ENCODE results near the gene CSMD2. TPM values are rescaled to one million over a fixed set of nuclear protein-coding genes. Genes with fewer than 3 reads are reported as not detected.

Gene CSMD2
- 6.9 and 7.6 TPM in 2 replicates for total RNA-seq
- polyA plus RNA-seq: 2.2 and 5.7 TPM in 2 replicates
- 3.1 and 6.2 TPM in 2 replicates for polyA plus RNA-seq (2012)
- 8.6 and 12.3 TPM in 2 replicates for polyA minus RNA-seq (ENCODE audit: low replicate concordance)

DNA sequence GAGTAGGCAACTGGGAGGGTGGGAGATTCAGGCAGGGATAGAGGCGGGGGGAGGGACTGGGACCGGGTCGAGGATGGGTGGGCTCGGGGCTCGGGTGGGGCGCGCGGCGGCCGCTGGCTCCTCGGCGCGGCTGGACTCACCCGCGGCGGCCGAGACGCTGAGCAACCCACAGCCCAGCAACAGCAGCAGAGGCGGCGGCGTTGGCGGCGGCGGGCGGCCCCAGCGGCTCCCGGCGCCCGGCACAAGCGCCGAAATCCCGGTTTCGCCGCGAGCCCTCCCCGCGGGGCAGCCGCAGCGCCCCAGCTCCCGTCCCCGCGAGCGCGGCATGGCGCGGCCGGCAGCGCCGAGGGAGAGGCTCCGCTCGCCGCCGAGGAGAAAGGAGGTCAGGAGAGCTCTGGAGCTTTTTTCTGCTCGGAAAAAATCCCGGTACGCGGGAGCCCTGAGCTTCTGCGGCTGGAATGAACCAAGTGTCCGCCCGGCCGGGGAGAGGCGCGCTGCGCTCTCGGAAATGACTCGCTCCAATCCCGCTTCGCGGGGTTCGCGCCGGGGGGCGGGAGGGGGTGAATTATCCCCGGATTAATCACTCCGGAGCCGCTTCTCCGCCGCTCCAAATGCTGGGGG, at the start of gene CSMD2:
Gene CSMD2, minus strand, starts transcription at position 460 of the 621 bp plus-strand sequence. Its CDS starts 133 bp downstream, at position 327.
- Histone ChIP-seq H4K20me1 (ENCODE audit: control insufficient read depth, extremely low read depth, insufficient read depth, low read length) (no peaks in the 10 kb centered on the region), H3K27me3 (ENCODE audit: control insufficient read depth, insufficient read depth, low read length) (peaks cover 2% of the 10 kb centered on the region), H3K4me1 (ENCODE audit: control insufficient read depth, extremely low read depth, insufficient read depth, low read length) (peaks cover 5% of the 10 kb centered on the region), H3K4me3 (replicated peaks in 1 of 4; ENCODE audit: control extremely low read depth in 1 of 4, insufficient read depth in 1 of 4, low read depth in 3 of 4, low read length in 4 of 4) (peak within 1 kb of the TSS in 3 of 4 experiments; percentile 58 to 80 (median 78)), H3K79me2 (ENCODE audit: control insufficient read depth, insufficient read depth, low read length) (peaks cover 2% of the 10 kb centered on the region), H3K9ac (ENCODE audit: insufficient read depth, low read length) (peak within 1 kb of the TSS; percentile 36), H3K36me3 (ENCODE audit: control insufficient read depth, insufficient read depth, low read length) (no peaks in the 10 kb centered on the region), H2AFZ (ENCODE audit: low read length) (peak within 1 kb of the TSS; percentile 52), H3K4me2 (ENCODE audit: extremely low read depth, insufficient read depth, low read length) (peak within 1 kb of the TSS; percentile 81), H3K9me3 (ENCODE audit: control insufficient read depth, insufficient read depth, low read depth, low read length) (no peaks in the 10 kb centered on the region), H3K27ac (ENCODE audit: insufficient read depth, low read length) (peak within 1 kb of the TSS; percentile 57)
- DNase-seq (ENCODE audit: low read depth in 2 of 2): peak; percentile 15 to 79
- TF ChIP-seq, protein P1, sequence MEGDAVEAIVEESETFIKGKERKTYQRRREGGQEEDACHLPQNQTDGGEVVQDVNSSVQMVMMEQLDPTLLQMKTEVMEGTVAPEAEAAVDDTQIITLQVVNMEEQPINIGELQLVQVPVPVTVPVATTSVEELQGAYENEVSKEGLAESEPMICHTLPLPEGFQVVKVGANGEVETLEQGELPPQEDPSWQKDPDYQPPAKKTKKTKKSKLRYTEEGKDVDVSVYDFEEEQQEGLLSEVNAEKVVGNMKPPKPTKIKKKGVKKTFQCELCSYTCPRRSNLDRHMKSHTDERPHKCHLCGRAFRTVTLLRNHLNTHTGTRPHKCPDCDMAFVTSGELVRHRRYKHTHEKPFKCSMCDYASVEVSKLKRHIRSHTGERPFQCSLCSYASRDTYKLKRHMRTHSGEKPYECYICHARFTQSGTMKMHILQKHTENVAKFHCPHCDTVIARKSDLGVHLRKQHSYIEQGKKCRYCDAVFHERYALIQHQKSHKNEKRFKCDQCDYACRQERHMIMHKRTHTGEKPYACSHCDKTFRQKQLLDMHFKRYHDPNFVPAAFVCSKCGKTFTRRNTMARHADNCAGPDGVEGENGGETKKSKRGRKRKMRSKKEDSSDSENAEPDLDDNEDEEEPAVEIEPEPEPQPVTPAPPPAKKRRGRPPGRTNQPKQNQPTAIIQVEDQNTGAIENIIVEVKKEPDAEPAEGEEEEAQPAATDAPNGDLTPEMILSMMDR (conservative IDR thresholded peaks at IDR 0.05 in 1 of 2, IDR thresholded peaks at IDR 0.05 in 1 of 2; ENCODE audit: low read depth in 1 of 2, low read length in 2 of 2): no peak
- TF ChIP-seq EZH2 (IDR thresholded peaks at IDR 0.05; ENCODE audit: low read length, missing control alignments): no peak

DNA sequence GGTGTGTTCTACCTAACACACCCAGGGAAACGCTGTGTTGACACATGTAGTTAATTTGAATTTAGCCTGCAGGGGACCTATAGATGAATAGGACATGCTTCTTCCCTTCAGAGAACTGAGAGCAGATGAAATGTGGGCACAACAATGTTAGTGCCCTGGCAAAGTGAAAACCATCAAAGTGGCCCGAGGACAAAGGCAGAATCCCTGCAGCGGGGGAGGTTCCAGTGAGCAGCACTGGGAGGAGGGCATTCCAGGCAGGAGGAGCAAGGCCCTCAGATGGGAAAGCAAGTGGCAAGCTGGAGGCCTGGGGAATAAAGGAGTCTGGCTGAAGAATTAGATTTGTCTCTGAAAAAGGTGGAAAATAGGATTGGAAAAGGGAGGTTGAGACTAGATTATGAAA, 48.9 kb upstream of the CSMD2 start:
- Histone ChIP-seq H2AFZ (ENCODE audit: low read length) (no peak overlapping the region), H3K27ac (ENCODE audit: insufficient read depth, low read length) (no peak overlapping the region), H3K4me2 (ENCODE audit: extremely low read depth, insufficient read depth, low read length) (no peak overlapping the region), H3K79me2 (ENCODE audit: control insufficient read depth, insufficient read depth, low read length) (no peaks in the 10 kb centered on the region), H3K4me1 (ENCODE audit: control insufficient read depth, extremely low read depth, insufficient read depth, low read length) (no peaks in the 10 kb centered on the region), H3K36me3 (ENCODE audit: control insufficient read depth, insufficient read depth, low read length) (no peaks in the 10 kb centered on the region), H3K27me3 (ENCODE audit: control insufficient read depth, insufficient read depth, low read length) (no peaks in the 10 kb centered on the region), H4K20me1 (ENCODE audit: control insufficient read depth, extremely low read depth, insufficient read depth, low read length) (no peaks in the 10 kb centered on the region), H3K4me3 (replicated peaks in 1 of 4; ENCODE audit: control extremely low read depth in 1 of 4, insufficient read depth in 1 of 4, low read depth in 3 of 4, low read length in 4 of 4) (no peak overlapping the region), H3K9me3 (ENCODE audit: control insufficient read depth, insufficient read depth, low read depth, low read length) (no peaks in the 10 kb centered on the region), H3K9ac (ENCODE audit: insufficient read depth, low read length) (no peak overlapping the region)
- no peak for DNase-seq (ENCODE audit: low read depth in 2 of 2)
- TF ChIP-seq, protein P1 (conservative IDR thresholded peaks at IDR 0.05 in 1 of 2, IDR thresholded peaks at IDR 0.05 in 1 of 2; ENCODE audit: low read depth in 1 of 2, low read length in 2 of 2): no peak
- TF ChIP-seq EZH2 (IDR thresholded peaks at IDR 0.05; ENCODE audit: low read length, missing control alignments): no peak

DNA sequence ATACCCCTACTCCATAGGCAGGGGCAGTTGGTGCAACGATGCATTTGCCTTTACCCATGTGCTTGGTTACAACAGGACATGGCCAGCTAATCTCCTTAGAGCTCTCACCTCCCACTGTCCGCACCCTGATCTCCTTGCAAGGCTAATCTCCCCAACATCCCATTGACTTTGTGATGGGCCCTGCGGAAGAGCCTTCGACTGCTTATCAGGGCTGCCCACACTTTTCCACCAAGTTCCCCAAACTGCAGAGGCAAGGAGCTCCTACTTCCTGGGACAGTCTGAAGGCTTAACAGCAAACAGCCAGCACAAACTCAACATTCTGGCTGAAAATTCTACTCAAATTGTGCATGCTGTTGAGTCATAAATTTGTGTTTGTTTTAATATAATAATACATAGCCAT, 47.6 kb upstream of the CSMD2 start:
- H3K27ac ChIP-seq (ENCODE audit: insufficient read depth, low read length): no peak overlapping the region
- H3K4me1 ChIP-seq (ENCODE audit: control insufficient read depth, extremely low read depth, insufficient read depth, low read length): no peaks in the 10 kb centered on the region
- no peak overlapping the region for H3K9ac ChIP-seq (ENCODE audit: insufficient read depth, low read length)
- no peaks in the 10 kb centered on the region for H3K79me2 ChIP-seq (ENCODE audit: control insufficient read depth, insufficient read depth, low read length)
- H3K4me3 ChIP-seq (replicated peaks in 1 of 4; ENCODE audit: control extremely low read depth in 1 of 4, insufficient read depth in 1 of 4, low read depth in 3 of 4, low read length in 4 of 4): no peak overlapping the region
- TF ChIP-seq, protein P1 (conservative IDR thresholded peaks at IDR 0.05 in 1 of 2, IDR thresholded peaks at IDR 0.05 in 1 of 2; ENCODE audit: low read depth in 1 of 2, low read length in 2 of 2): no peak
- no peak for TF ChIP-seq EZH2 (IDR thresholded peaks at IDR 0.05; ENCODE audit: low read length, missing control alignments)
- no peaks in the 10 kb centered on the region for H3K36me3 ChIP-seq (ENCODE audit: control insufficient read depth, insufficient read depth, low read length)
- H2AFZ ChIP-seq (ENCODE audit: low read length): no peak overlapping the region
- H3K4me2 ChIP-seq (ENCODE audit: extremely low read depth, insufficient read depth, low read length): no peak overlapping the region
- no peaks in the 10 kb centered on the region for H4K20me1 ChIP-seq (ENCODE audit: control insufficient read depth, extremely low read depth, insufficient read depth, low read length)
- DNase-seq (ENCODE audit: low read depth in 2 of 2): no peak
- H3K9me3 ChIP-seq (ENCODE audit: control insufficient read depth, insufficient read depth, low read depth, low read length): no peaks in the 10 kb centered on the region
- peaks cover 5% of the 10 kb centered on the region for H3K27me3 ChIP-seq (ENCODE audit: control insufficient read depth, insufficient read depth, low read length)
